PC-9 (cell line): Measurements from ENCODE around the gene WDR12. TPM values are rescaled to one million over a fixed set of nuclear protein-coding genes. Genes with fewer than 3 reads are reported as not detected.

Experiments used
- BruUV-seq: library from RNA; stranded (reverse); fragments of 400-500 nt; replicated peaks from 2 replicates; lab custom pipeline; 2021; lab: Mats Ljungman, UMichigan
- CTCF ChIA-PET: fragments of 300-600 bp; sonication (Branson Sonifier 250); formaldehyde crosslinking; loops from one replicate; lab custom pipeline; 2022; ENCODE audit warnings: antibody characterized with exemption; lab: Charles Lee
- POLR2A ChIA-PET: fragments of 300-600 bp; sonication (Branson Sonifier 250); formaldehyde crosslinking; loops from one replicate; lab custom pipeline; 2022; ENCODE audit warnings: antibody characterized with exemption; ENCODE audit not compliant: unreplicated experiment; lab: Charles Lee
- DNase-seq, 2 experiments: peaks; one replicate each; pipeline versions ENCODE4 v3.0.0 to v3.0.0-alpha.2; 2015 to 2022; ENCODE audit warnings: mixed read lengths in 1 of 2
- H2AFZ ChIP-seq: fragments of 200-600 bp; sonication (generic); 2 replicates; pipeline ENCODE4 v1.8.1; 2017; ENCODE audit warnings: antibody characterized with exemption
- H3F3A ChIP-seq: fragments of 200-600 bp; sonication (generic); 2 replicates; pipeline ENCODE4 v1.8.1; 2017; ENCODE audit warnings: antibody characterized with exemption, mild to moderate bottlenecking, low read depth; ENCODE audit not compliant: insufficient read depth
- H3K27ac ChIP-seq: fragments of 200-600 bp; sonication (generic); 2 replicates; pipeline ENCODE4 v1.6.1; 2016; ENCODE audit warnings: mixed run types
- H3K27me3 ChIP-seq: fragments of 200-600 bp; sonication (generic); 2 replicates; pipeline ENCODE4 v1.6.1; 2016; ENCODE audit warnings: low read depth, mixed run types; ENCODE audit not compliant: insufficient read depth
- H3K36me3 ChIP-seq: fragments of 200-600 bp; sonication (generic); 2 replicates; pipeline ENCODE4 v1.6.1; 2016; ENCODE audit warnings: low read depth, mixed run types
- H3K4me1 ChIP-seq: fragments of 200-600 bp; sonication (generic); replicated peaks from 2 replicates; pipeline ENCODE4 v1.6.1; 2016; ENCODE audit warnings: mixed run types; ENCODE audit not compliant: insufficient read depth
- H3K4me2 ChIP-seq: fragments of 200-600 bp; sonication (generic); 2 replicates; pipeline ENCODE4 v1.6.1; 2017; ENCODE audit warnings: mixed run types
- H3K4me3 ChIP-seq: fragments of 200-600 bp; sonication (generic); 2 replicates; pipeline ENCODE4 v1.6.1; 2016; ENCODE audit warnings: mixed run types
- H3K79me2 ChIP-seq: fragments of 200-600 bp; sonication (generic); 2 replicates; pipeline ENCODE4 v1.6.1; 2017; ENCODE audit warnings: low read depth, mixed run types
- H3K9me2 ChIP-seq: fragments of 200-600 bp; sonication (generic); 2 replicates; pipeline ENCODE4 v1.8.1; 2017; ENCODE audit warnings: mild to moderate bottlenecking; ENCODE audit not compliant: insufficient read depth
- H3K9me3 ChIP-seq: fragments of 200-600 bp; sonication (generic); 2 replicates; pipeline ENCODE4 v1.8.1; 2016; ENCODE audit warnings: low read depth; ENCODE audit not compliant: insufficient read depth
- H4K20me1 ChIP-seq: fragments of 200-600 bp; sonication (generic); 2 replicates; pipeline ENCODE4 v1.8.1; 2017; ENCODE audit not compliant: insufficient read depth
- EZH2 ChIP-seq: fragments of 200-600 bp; sonication (generic); IDR thresholded peaks from 2 replicates; pipeline ENCODE4 v1.8.0; 2017; ENCODE audit warnings: antibody characterized with exemption, low read depth
- intact Hi-C: fragments of 100-400 bp; cut with micrococcal nuclease; formaldehyde crosslinking; loops from one replicate; pipeline ENCODE4 v1.10.0; 2022; ENCODE audit not compliant: unreplicated experiment
- total RNA-seq: library from RNA; stranded (reverse); gene quantifications from 2 replicates; pipeline ENCODE4 v1.2.3, GENCODE V29; 2021
- TF ChIP-seq, protein P1 (sequence below): fragments of 200-600 bp; sonication (generic); conservative IDR thresholded peaks from 2 replicates; pipeline ENCODE4 v1.6.1; 2017; ENCODE audit warnings: mixed run types, antibody characterized with exemption, mild to moderate bottlenecking, moderate library complexity

Gene WDR12
- total RNA-seq, 1 experiment from 2014 or later = 45.3 TPM

DNA sequence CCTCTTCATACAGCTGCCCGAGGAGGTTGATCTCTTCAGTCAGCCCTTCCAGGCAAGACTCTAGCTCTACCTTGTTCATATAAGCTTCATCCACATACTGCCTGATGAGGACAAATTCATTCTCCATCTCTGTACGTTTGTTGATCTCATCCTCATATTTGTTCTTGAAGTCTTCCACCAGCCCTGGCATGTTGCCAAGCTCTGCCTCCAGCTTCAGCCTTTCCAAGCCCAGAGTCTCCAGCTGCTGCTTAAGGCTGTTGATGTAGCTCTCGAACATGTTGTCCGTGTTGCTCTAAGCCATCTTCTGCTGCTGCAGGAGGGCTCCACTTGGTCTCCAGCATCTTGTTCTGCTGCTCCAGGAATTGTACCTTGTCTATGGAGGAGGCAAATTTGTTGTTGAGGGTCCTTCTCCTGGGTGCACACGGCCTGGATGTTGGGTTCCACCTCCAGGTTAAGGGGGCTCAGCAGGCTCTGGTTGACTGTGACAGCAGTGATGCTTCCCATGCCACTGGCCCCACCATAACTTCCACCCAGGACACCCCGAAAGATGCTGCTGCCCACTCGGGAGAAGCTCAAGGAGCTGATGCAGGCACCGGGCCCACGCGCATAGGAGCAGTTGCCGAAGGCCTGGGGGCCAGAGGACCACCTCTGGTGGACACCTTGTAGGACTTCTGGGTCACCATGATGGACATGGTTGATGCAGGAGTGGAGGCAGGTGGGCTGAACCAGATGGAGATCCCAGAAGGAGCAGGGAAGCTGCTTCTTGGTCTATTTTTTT, 70.2 kb downstream of the WDR12 start:
- Histone ChIP-seq H3K9me3 (0 out of 2 replicates have a peak, but pooled peaks cover 2% of the 10 kb centered on the region), H3K27ac (no peak overlapping the region), H3K4me3 (no peak overlapping the region), H3K36me3 (no peaks in the 10 kb centered on the region), H2AFZ (no peak overlapping the region), H3K27me3 (no peaks in the 10 kb centered on the region), H3K4me2 (no peak overlapping the region), H3K79me2 (no peaks in the 10 kb centered on the region), H3K4me1 (no peaks in the 10 kb centered on the region), H4K20me1 (no peaks in the 10 kb centered on the region), H3K9me2 (no peaks in the 10 kb centered on the region), H3F3A (no peaks in the 10 kb centered on the region)
- DNase-seq = no peak
- TF ChIP-seq, protein P1, sequence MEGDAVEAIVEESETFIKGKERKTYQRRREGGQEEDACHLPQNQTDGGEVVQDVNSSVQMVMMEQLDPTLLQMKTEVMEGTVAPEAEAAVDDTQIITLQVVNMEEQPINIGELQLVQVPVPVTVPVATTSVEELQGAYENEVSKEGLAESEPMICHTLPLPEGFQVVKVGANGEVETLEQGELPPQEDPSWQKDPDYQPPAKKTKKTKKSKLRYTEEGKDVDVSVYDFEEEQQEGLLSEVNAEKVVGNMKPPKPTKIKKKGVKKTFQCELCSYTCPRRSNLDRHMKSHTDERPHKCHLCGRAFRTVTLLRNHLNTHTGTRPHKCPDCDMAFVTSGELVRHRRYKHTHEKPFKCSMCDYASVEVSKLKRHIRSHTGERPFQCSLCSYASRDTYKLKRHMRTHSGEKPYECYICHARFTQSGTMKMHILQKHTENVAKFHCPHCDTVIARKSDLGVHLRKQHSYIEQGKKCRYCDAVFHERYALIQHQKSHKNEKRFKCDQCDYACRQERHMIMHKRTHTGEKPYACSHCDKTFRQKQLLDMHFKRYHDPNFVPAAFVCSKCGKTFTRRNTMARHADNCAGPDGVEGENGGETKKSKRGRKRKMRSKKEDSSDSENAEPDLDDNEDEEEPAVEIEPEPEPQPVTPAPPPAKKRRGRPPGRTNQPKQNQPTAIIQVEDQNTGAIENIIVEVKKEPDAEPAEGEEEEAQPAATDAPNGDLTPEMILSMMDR = no peak
- no peak for TF ChIP-seq EZH2
- intact Hi-C loops = no loop called here
- CTCF ChIA-PET = no interaction called here
- no TSS peak for BruUV-seq
- POLR2A ChIA-PET = no interaction called here

DNA sequence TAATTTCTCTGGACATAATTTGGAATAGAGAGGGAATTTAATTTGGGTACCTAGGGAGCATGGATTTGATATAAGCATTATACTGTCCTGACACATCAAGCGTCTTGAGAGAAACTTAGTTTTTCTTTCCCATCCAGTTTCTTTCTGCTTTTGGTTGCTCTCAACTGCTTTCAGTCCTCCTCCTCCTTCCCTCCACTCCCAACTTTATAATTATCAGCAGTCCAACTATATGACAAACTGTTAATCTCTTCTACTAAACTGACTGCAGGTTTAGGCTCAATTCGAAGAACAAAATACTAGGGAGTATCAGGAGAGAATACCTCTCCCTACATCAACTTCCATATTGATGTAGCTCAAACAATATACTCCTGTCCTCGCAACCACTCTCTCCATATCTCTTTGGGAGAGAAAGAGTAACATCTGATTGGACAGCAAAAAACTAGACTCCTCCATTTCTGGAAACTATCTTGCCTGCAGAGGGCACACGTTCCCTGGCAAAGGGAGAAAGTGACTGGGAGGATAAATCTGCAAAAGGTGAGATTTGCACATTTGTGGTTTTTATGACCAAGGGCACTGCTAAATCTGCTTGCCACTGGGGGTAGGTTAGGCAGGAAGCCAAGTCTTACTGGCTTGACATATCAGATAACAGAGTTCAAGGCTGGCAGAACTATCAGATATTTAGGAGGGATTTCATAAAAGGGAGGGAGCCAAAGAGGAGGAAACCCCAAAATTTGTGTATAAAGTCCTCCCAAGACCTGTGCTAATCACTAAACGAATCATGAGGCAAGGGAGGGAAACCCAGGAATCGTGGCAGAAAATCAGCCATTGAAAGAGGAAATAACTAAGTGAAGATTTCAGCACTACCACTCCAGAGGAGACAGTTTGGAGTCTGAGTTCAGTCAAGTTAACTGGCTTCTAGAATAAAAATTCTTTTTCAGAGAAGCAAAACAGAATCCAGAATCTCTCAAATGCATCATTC, 79.9 kb downstream of the WDR12 start:
- DNase-seq = peak; percentile 29 to 47
- H3K79me2 ChIP-seq = no peaks in the 10 kb centered on the region
- H3K9me2 ChIP-seq = no peaks in the 10 kb centered on the region
- no peaks in the 10 kb centered on the region for H3K36me3 ChIP-seq
- H3K27ac ChIP-seq = no peak overlapping the region
- 0 out of 2 replicates have a peak overlapping the region, but pooled peaks have one; percentile 30 for H2AFZ ChIP-seq
- ChIA-PET POLR2A (no interaction called here), CTCF (no interaction called here)
- intact Hi-C loops = loop anchor here (10.0 kb wide), 3 partner anchors 623 to 1073 kb away; no protein-coding TSS in a partner anchor
- H3K4me3 ChIP-seq = no peak overlapping the region
- no peaks in the 10 kb centered on the region for H3K9me3 ChIP-seq
- H3F3A ChIP-seq = no peaks in the 10 kb centered on the region
- 0 out of 2 replicates have a peak, but pooled peaks cover 5% of the 10 kb centered on the region for H3K4me1 ChIP-seq
- BruUV-seq = no TSS peak
- TF ChIP-seq EZH2 = no peak
- TF ChIP-seq, protein P1 = peak; percentile 63
- H3K4me2 ChIP-seq = peak overlapping the region; percentile 21; the same call in 1 of the 2 replicates
- no peaks in the 10 kb centered on the region for H4K20me1 ChIP-seq
- H3K27me3 ChIP-seq = no peaks in the 10 kb centered on the region

DNA sequence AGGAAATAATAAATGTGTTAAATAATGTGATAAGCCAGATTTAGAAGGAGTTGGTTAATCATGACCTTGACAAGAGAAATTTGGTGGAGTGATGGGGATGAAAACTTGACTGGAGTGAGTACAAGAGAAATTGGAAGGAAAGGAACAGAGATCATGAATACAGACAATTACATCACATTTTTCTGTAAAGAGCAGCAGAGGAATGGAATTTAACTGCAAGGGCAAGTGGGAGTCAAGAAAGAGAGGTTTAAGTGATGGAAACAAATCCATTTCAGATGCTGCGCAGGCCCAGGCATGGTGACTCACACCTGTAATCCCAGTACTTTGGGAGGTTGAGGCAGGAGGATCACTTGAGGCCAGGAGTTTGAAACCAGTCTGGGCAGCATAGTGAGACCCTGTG, 86.6 kb downstream of the WDR12 start:
- Histone ChIP-seq H4K20me1 (no peaks in the 10 kb centered on the region), H2AFZ (no peak overlapping the region), H3K4me1 (no peaks in the 10 kb centered on the region), H3K79me2 (no peaks in the 10 kb centered on the region), H3F3A (no peaks in the 10 kb centered on the region), H3K27me3 (no peaks in the 10 kb centered on the region), H3K9me3 (no peaks in the 10 kb centered on the region), H3K9me2 (no peaks in the 10 kb centered on the region), H3K36me3 (no peaks in the 10 kb centered on the region), H3K4me2 (no peak overlapping the region), H3K4me3 (no peak overlapping the region), H3K27ac (no peak overlapping the region)
- POLR2A ChIA-PET = no interaction called here
- intact Hi-C loops = no loop called here
- no TSS peak for BruUV-seq
- TF ChIP-seq EZH2 = no peak
- TF ChIP-seq, protein P1 = no peak
- CTCF ChIA-PET = no interaction called here
- DNase-seq = no peak
